Lower leg skin (tissue), 4 donors: ENCODE data around the gene MRPS7. TPM values are rescaled to one million over a fixed set of nuclear protein-coding genes. Genes with fewer than 3 reads are reported as not detected.

ENCODE experiments used
- DNase-seq, 2 donors: peaks; one replicate each; pipeline ENCODE4 v3.0.0-alpha.2; 2019; ENCODE audit warnings: low spot score in 2 of 2
- H3K4me3 ChIP-seq: fragments of 200-600 bp; sonication (generic); 2 replicates; pipeline ENCODE4 v1.5.1; 2017; ENCODE audit warnings: mild to moderate bottlenecking, low read depth; ENCODE audit not compliant: poor library complexity, severe bottlenecking
- CTCF ChIP-seq, 3 donors: fragments of 450-650 bp; IDR thresholded peaks; one replicate each; pipeline ENCODE4 v1.5.1; 2016; ENCODE audit warnings: antibody characterized with exemption in 3 of 3, mild to moderate bottlenecking in 3 of 3, moderate library complexity in 2 of 3
- POLR2A ChIP-seq, 2 donors: fragments of 450-650 bp; IDR thresholded peaks; one replicate each; pipeline ENCODE4 v1.6.1; 2016 to 2017; ENCODE audit warnings: antibody characterized with exemption in 2 of 2, mild to moderate bottlenecking in 1 of 2, moderate library complexity in 1 of 2
- WGBS, 2 donors: methylation state at CpG; one replicate each; pipeline ENCODE4 v1.1.5; 2018; 5-methylcytosine and 5-hydroxymethylcytosine counted together
- intact Hi-C: fragments of 100-400 bp; cut with DNase I; formaldehyde crosslinking; loops from one replicate; pipeline ENCODE4 v1.15.0; 2023; ENCODE audit warnings: low total_unique reads
- total RNA-seq, 4 donors: library from RNA; depleted of rRNA; stranded (reverse); fragments of >200 nt; gene quantifications; one replicate each; pipeline ENCODE4 v1.1.0, GENCODE V29; 2016

MRPS7 gene
- total RNA-seq, 4 donors from 2014 or later: 20.7 to 36.0 (median 31.4) TPM

- DNase-seq: no peak
- no peak overlapping the region for H3K4me3 ChIP-seq
- WGBS, 2 donors: 65 to 69% methylated on average over 19 to 23 of the region's 23 CpGs
- intact Hi-C loops: no loop called here
- no peak for TF ChIP-seq CTCF (IDR thresholded peaks at IDR 0.05)
- no peak for TF ChIP-seq POLR2A (IDR thresholded peaks at IDR 0.05)
These were observed 21.1 kb upstream of the MRPS7 start for GRCh38 chr17:75240394-75241142.

- WGBS, 2 donors: 75 to 76% methylated on average over 6 to 7 of the region's 7 CpGs
- no peak overlapping the region for H3K4me3 ChIP-seq
- DNase-seq: no peak
- intact Hi-C loops: no loop called here
- TF ChIP-seq POLR2A (IDR thresholded peaks at IDR 0.05) (no peak), CTCF (IDR thresholded peaks at IDR 0.05) (no peak)
These were observed 20.6 kb upstream of the MRPS7 start for GRCh38 chr17:75241143-75241430.

GRCh38 chr17:75241502-75241901 lies 20.2 kb upstream of the MRPS7 start:
- intact Hi-C loops: no loop called here
- no peak overlapping the region for H3K4me3 ChIP-seq
- WGBS, 2 donors: 86 to 93% methylated on average over 9 of the region's 9 CpGs
- no peak for DNase-seq
- TF ChIP-seq CTCF (IDR thresholded peaks at IDR 0.05): no peak
- no peak for TF ChIP-seq POLR2A (IDR thresholded peaks at IDR 0.05)

GRCh38 chr17:75241996-75242460 lies 19.7 kb upstream of the MRPS7 start:
- 61 to 78% methylated on average over 13 to 15 of the region's 15 CpGs for WGBS, 2 donors
- H3K4me3 ChIP-seq: no peak overlapping the region
- TF ChIP-seq POLR2A (IDR thresholded peaks at IDR 0.05) (no peak), CTCF (IDR thresholded peaks at IDR 0.05) (no peak)
- intact Hi-C loops: no loop called here
- no peak for DNase-seq

- intact Hi-C loops: no loop called here
- no peak for DNase-seq
- H3K4me3 ChIP-seq: no peak overlapping the region
- TF ChIP-seq POLR2A (IDR thresholded peaks at IDR 0.05) (no peak), CTCF (IDR thresholded peaks at IDR 0.05) (no peak)
- WGBS, 2 donors: 82 to 93% methylated on average over 17 of the region's 17 CpGs
These were observed 19.1 kb upstream of the MRPS7 start for GRCh38 chr17:75242461-75243042.
